Chondrocyte (in vitro differentiated cells): ENCODE measurements around the gene SPOCK2. TPM values are rescaled to one million over a fixed set of nuclear protein-coding genes. Genes with fewer than 3 reads are reported as not detected.

Experiments used
- DNase-seq: peaks from one replicate; pipeline ENCODE4 v3.0.0; 2021; ENCODE audit warnings: mixed read lengths, low spot score
- H3K27ac Mint-ChIP-seq: one replicate; pipeline ENCODE4 v1.8.0; 2021; ENCODE audit warnings: mild to moderate bottlenecking, moderate library complexity, mixed read lengths; ENCODE audit not compliant: unreplicated experiment
- H3K27me3 Mint-ChIP-seq: 2 replicates; pipeline ENCODE4 v1.8.0; 2021; ENCODE audit warnings: low read depth, mixed read lengths
- H3K36me3 Mint-ChIP-seq: 2 replicates; pipeline ENCODE4 v1.8.0; 2021; ENCODE audit warnings: low read depth, mixed read lengths
- H3K4me1 Mint-ChIP-seq: 2 replicates; pipeline ENCODE4 v1.8.0; 2021; ENCODE audit warnings: low read depth, mild to moderate bottlenecking, mixed read lengths
- H3K4me3 Mint-ChIP-seq: one replicate; pipeline ENCODE4 v1.8.0; 2021; ENCODE audit warnings: mild to moderate bottlenecking, moderate library complexity, mixed read lengths; ENCODE audit not compliant: unreplicated experiment
- H3K9me3 Mint-ChIP-seq: 2 replicates; pipeline ENCODE4 v1.8.0; 2021; ENCODE audit warnings: low read depth, mixed read lengths
- CTCF ChIP-seq: fragments of 200-600 bp; sonication (generic); IDR thresholded peaks from 2 replicates; pipeline ENCODE4 v1.5.0; 2021; ENCODE audit warnings: antibody characterized with exemption, mild to moderate bottlenecking, moderate library complexity
- total RNA-seq: library from RNA; stranded (reverse); gene quantifications from 3 replicates; pipeline ENCODE4 v1.2.1, GENCODE V29; 2021

The SPOCK2 gene
- total RNA-seq, 1 donor from 2014 or later = 0.32 TPM

DNA sequence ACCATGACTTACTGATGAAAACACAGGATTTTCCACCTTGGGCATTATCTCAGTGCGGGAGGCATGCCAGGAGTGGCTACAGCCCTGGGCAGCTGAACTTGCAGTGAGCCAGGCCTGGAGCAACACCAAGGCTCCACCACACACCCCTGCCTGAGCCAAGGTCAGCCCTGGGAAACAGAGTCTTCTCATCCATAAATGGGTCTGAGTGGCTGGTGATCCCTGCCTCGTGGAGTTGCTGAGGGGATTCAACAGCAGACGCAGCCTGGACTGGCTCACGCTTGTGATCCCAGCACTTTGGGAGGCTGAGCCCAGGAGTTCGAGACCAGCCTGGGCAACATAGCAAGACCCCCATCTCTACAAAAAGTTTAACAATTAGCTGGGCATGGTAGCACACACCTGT is 32.2 kb downstream of the SPOCK2 start:
- no peaks in the 10 kb centered on the region for H3K36me3 Mint-ChIP-seq
- peaks cover 5% of the 10 kb centered on the region for H3K27me3 Mint-ChIP-seq
- no peak for DNase-seq
- no peaks in the 10 kb centered on the region for H3K9me3 Mint-ChIP-seq
- no peak overlapping the region for H3K4me3 Mint-ChIP-seq
- H3K27ac Mint-ChIP-seq = no peak overlapping the region
- TF ChIP-seq CTCF = no peak
- H3K4me1 Mint-ChIP-seq = peaks cover 12% of the 10 kb centered on the region

GRCh38 chr10:72053690-72054089 is 34.7 kb downstream of the SPOCK2 start:
- TF ChIP-seq CTCF = no peak
- peaks cover 2% of the 10 kb centered on the region for H3K4me1 Mint-ChIP-seq
- DNase-seq = no peak
- H3K36me3 Mint-ChIP-seq = no peaks in the 10 kb centered on the region
- H3K4me3 Mint-ChIP-seq = no peak overlapping the region
- H3K9me3 Mint-ChIP-seq = peaks cover 6% of the 10 kb centered on the region
- no peaks in the 10 kb centered on the region for H3K27me3 Mint-ChIP-seq
- no peak overlapping the region for H3K27ac Mint-ChIP-seq

- no peak for DNase-seq
- no peak for TF ChIP-seq CTCF
- H3K36me3 Mint-ChIP-seq = no peaks in the 10 kb centered on the region
- H3K27me3 Mint-ChIP-seq = no peaks in the 10 kb centered on the region
- no peak overlapping the region for H3K4me3 Mint-ChIP-seq
- H3K9me3 Mint-ChIP-seq = peaks cover 14% of the 10 kb centered on the region
- peaks cover 7% of the 10 kb centered on the region for H3K4me1 Mint-ChIP-seq
- no peak overlapping the region for H3K27ac Mint-ChIP-seq
These were observed 37.5 kb downstream of the SPOCK2 start for GRCh38 chr10:72050873-72051272.

DNA sequence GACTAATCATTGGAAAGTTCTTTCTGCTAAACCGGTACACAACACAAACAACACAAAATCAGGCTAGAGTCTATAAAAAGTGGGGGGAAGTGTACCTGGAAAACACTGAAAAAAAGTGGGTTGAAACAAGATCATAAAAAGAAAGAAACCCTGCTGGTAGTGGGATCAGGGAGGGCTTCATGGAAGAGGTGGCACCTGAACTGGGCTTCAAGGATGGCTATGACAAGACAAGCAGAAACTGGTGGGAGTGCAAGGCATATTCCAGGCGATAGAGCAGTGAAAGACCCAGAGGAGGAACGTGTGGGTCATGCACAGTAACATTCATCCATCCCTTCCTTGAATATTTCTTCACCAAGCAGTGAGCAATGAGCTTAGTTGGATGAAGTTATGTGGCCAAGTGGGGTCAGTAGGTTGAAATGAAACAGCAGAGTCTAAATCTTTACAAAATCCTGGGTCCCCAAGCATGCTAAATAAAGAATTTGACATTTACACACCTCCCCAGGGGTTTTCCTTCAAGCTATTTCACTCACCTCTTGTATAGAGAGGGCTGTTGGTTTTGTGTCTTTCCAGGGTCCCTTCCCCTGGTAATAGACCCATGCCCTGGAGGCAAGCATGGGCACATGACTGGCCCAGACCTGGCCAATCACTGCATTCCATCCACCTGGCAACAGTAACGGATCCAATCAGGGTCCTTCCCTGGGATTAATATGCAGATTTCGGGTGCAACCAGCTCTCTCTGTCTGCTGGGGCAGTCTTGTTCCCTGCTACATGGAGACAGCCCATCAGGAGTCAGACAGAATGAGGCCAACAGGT is 38.2 kb downstream of the SPOCK2 start:
- TF ChIP-seq CTCF = no peak
- Mint-ChIP-seq H3K27ac (no peak overlapping the region), H3K27me3 (no peaks in the 10 kb centered on the region), H3K4me3 (no peak overlapping the region), H3K9me3 (peaks cover 15% of the 10 kb centered on the region), H3K36me3 (no peaks in the 10 kb centered on the region), H3K4me1 (peaks cover 7% of the 10 kb centered on the region)
- no peak for DNase-seq

DNA sequence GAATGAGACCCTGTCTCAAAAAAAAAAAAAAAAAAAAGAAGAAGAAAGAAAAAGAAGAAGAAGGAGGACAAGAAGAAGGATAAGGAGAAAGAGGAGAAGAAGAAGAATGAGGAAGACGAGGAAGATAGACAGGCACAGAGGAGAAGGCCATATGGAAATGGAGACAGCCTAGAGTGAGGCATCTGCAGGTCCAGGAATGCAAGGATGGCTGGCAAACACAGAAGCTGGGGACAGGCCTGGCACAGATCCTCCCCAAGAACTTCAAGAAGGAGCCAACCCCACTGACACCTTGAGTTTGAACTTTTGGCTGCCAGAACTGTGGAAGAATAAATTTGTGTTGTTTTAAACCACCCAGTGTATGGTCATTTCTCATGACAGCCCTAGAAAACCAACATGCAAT is 38.9 kb downstream of the SPOCK2 start:
- Mint-ChIP-seq H3K4me3 (no peak overlapping the region), H3K27me3 (no peaks in the 10 kb centered on the region), H3K4me1 (peaks cover 12% of the 10 kb centered on the region), H3K36me3 (no peaks in the 10 kb centered on the region), H3K27ac (no peak overlapping the region), H3K9me3 (peaks cover 15% of the 10 kb centered on the region)
- no peak for TF ChIP-seq CTCF
- no peak for DNase-seq
